Limb (tissue), 2 donors: ENCODE results near the gene HSPD1.

Experiments used
- DNase-seq, 2 donors: peaks; one replicate each; pipeline ENCODE4 v3.0.0-alpha.2; 2016; ENCODE audit errors: extremely low spot score in 2 of 2

HSPD1 gene

DNA sequence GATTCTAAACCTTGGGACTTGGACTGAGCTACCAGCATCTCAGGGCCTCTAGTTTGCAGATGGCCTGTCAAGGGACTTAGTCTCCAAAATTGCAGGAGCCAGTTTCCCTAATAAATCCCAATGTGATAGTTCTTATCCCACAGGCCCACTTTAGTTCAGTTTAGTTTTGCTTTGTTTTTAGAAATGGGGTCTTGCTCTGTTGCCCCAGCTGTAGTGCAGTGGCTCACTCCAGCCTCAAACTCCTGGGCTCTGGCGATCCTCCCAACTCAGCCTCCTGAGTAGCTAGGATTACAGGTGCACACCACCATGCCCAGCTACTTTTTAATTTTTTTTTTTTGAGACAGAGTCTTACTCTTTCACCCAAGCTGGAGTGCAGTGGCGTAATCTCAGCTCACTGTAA lies 62.3 kb downstream of the HSPD1 start:
- DNase-seq = no peak
